ENCODE data around the gene VCL.

DNA sequence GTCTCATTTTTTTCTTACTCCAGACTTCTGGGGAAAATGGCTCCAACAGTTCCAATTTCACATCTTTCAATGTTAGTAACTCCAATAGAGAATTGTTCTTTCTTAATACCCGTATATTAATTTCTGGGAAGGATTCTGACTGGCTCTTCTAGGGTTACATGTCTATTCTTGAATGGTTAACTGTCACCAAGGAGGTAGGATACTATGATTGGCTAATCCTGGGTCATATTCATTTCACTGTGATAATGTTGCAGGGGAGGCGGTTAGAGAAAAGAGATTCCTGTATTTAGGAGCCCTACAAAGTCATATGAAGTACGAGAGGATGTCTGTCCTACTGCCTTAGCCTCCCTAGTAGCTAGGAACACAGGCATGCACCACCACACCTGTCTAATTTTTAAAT, 16.1 kb upstream of the VCL start:
- no peak for TF ChIP-seq ELF4 (IDR thresholded peaks at IDR 0.05)
- TF ChIP-seq BHLHE40 (IDR thresholded peaks at IDR 0.05; ENCODE audit: borderline replicate concordance) = no peak
- TF ChIP-seq SUZ12 (IDR thresholded peaks at IDR 0.05) = no peak
- no peak for TF ChIP-seq ARNT (IDR thresholded peaks at IDR 0.05)
- TF ChIP-seq ZNF384 (IDR thresholded peaks at IDR 0.05) = no peak
- TF ChIP-seq FOXK2 (IDR thresholded peaks at IDR 0.05) = no peak
- TF ChIP-seq SP1 (IDR thresholded peaks at IDR 0.05) = no peak
- TF ChIP-seq HDGF (IDR thresholded peaks at IDR 0.05; ENCODE audit: borderline replicate concordance) = no peak
- TF ChIP-seq FOXM1 (IDR thresholded peaks at IDR 0.05; ENCODE audit: borderline replicate concordance) = no peak
- no peak for TF ChIP-seq LEF1 (IDR thresholded peaks at IDR 0.05; ENCODE audit: borderline replicate concordance)
- TF ChIP-seq, protein P1, sequence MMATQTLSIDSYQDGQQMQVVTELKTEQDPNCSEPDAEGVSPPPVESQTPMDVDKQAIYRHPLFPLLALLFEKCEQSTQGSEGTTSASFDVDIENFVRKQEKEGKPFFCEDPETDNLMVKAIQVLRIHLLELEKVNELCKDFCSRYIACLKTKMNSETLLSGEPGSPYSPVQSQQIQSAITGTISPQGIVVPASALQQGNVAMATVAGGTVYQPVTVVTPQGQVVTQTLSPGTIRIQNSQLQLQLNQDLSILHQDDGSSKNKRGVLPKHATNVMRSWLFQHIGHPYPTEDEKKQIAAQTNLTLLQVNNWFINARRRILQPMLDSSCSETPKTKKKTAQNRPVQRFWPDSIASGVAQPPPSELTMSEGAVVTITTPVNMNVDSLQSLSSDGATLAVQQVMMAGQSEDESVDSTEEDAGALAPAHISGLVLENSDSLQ (IDR thresholded peaks at IDR 0.05) = no peak
- no peak for TF ChIP-seq FOXA1 (IDR thresholded peaks at IDR 0.05)

All from HEK293T (cell line).